Activated naive CD4-positive, alpha-beta T cell treated with Interleukin-2 at 50 U/mL for 16 hours (primary cell): ENCODE measurements around the gene GPR32.

Experiments used
- DNase-seq: peaks from one replicate; pipeline ENCODE4 v3.0.0-alpha.2; 2020

GPR32 gene

GRCh38 chr19:50785329-50785728 is 15.1 kb downstream of the GPR32 start:
- DNase-seq: no peak

GRCh38 chr19:50790396-50790795 is 20.1 kb downstream of the GPR32 start, which contains the start of gene ACP4:
ACP4 (plus strand) TSS chr19:50790415; CDS start chr19:50790415, 0 bp downstream.
- no peak for DNase-seq

DNA sequence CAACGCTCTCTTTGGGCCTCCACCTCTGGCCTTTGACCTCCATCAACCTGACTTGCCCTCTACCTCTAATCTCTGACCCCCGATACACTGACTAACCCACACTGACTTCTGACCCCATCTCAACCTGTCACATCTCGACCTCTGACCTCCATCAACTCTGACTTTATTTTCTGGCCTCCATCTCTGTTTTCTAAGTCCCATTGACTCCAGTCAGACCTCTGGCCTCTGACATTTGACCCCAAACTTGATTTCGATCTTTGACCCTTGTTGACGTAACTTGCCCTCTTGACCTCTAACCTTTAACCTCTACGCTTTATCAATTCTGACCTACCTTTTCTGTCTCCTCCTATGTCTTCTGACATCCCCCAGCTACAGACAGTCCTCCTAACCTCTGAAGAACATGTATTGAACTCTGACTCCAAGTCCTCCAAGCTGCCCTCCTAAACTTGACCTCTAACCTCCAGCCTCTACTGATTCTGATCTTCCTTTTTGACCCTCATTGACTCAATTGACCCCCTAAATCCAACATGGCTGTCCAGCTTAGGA is 20.7 kb downstream of the GPR32 start:
- no peak for DNase-seq

DNA sequence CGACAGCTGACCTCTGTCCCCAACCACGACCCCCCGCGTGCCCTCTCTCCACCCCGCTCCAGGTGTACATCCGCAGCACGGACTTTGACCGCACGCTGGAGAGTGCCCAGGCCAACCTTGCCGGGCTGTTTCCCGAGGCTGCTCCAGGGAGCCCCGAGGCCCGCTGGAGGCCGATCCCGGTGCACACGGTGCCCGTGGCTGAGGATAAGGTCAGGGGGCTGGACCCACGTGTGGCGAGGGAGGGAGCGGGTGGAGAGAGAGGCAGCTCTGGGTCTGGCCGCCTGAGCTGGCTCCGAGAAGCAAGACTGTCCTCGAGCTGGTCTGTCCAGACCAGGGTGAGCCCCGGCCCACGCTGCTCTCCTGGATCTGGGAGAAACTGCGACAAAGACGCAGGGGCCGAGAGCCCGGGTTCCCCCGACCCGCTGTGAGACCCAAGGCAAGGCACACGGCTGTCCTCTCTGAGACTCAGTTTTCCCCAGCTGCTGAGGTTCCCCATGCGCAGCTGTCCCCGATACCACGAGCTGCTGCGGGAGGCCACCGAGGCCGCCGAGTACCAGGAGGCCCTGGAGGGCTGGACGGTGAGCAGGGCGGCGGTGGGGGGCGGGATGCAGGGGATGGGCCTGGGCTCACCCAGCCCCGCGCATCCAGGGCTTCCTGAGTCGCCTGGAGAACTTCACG is 21.5 kb downstream of the GPR32 start:
- DNase-seq: no peak

- no peak for DNase-seq
Measured at GRCh38 chr19:50792272-50793250, 22.3 kb downstream of the GPR32 start.

GRCh38 chr19:50793558-50794065 is 23.3 kb downstream of the GPR32 start:
- DNase-seq: no peak

DNA sequence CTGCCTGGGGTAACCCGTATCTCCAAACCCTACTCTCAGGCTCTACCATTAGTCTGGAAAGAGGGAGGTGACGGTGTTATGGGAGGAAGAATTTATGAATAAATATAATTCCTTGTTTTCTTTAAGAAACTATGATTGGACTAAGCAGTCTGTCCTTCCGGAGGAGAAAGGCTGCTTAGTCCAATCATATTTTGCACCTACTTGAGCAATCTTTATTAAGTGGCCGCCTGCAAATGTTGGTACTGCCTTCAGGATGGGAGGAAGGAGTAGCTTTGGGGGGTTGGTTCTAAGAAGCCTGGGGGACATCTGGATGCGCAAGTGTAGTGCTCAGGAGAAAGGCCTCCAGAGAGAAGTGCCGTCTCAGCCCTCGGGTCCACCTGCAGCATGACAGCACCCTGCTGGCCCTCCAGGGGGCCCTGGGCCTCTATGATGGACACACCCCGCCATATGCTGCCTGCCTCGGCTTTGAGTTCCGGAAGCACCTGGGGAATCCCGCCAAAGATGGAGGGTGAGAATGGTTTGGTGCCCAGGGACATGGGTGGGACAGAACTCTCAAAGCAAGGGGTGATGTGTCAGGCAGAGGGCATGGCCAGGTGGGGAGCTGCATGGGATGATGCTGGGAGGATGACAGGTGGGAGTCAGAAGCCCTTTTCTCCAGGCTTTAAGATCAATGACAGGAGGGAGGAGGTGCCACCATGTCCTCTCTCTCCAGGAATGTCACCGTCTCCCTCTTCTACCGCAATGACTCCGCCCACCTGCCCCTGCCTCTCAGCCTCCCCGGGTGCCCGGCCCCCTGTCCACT is 24.0 kb downstream of the GPR32 start:
- DNase-seq: peak; percentile 27

GRCh38 chr19:50794876-50795663 is 24.8 kb downstream of the GPR32 start:
- DNase-seq: no peak

DNA sequence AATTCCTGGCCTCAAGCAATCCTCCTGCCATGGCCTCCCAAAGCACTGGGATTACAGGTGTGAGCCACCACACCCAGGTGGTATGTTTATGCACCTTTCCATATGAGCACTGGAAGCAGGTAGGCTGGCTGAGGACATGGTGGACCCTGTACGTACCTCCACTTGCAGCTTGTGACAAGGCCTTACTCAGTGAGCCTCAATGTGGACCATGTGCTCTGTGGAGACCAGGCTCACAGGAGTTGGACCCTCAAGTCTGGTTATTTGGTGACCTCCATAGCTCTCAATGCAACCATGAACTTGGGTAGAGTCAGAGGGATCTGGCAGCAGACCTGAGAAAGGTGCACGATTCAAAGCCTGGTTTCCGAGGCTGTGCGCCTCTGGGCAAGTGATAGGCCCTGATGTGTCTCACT is 25.4 kb downstream of the GPR32 start:
- no peak for DNase-seq

- DNase-seq: no peak
Measured at GRCh38 chr19:50796128-50796633, 25.9 kb downstream of the GPR32 start.

DNA sequence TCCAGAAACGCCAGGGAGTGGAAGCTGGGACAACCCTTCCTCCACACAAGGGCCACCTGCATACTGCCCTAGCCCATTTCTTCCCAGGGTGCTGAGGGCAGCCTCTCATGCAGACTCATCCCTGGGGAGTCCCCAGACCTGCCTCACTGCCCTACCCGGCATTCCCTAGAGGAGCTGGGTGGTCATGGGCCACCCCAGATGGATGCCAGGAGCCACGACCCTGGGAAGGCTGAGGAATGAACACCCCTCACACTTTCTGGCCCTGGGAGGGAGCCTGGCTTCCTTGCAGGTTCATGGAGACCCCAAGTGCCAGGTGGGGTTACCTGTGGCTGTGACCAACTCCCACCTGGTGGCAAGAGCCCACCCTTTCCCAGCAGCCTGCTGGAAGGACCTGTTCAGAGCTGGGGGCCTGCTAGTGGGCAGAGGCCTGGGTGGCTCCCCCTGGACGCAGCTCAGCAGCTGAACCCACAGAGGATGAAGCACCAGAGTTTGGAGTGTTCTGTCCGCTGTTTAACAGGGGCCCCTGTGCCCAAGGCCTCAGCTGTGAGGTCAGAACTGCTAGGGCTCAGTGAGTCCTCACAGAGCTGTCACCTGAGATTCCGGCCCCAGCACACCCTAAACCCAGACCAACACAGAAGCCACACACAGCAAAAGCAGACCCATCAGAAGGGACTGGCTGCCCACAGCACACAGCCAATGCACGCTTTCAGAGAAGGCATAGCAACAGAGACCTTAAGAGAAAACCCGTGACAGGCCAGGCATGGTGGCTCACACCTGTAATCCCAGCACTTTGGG is 26.6 kb downstream of the GPR32 start:
- DNase-seq: no peak

- DNase-seq: no peak
Measured at GRCh38 chr19:50797429-50797780, 27.1 kb downstream of the GPR32 start.

DNA sequence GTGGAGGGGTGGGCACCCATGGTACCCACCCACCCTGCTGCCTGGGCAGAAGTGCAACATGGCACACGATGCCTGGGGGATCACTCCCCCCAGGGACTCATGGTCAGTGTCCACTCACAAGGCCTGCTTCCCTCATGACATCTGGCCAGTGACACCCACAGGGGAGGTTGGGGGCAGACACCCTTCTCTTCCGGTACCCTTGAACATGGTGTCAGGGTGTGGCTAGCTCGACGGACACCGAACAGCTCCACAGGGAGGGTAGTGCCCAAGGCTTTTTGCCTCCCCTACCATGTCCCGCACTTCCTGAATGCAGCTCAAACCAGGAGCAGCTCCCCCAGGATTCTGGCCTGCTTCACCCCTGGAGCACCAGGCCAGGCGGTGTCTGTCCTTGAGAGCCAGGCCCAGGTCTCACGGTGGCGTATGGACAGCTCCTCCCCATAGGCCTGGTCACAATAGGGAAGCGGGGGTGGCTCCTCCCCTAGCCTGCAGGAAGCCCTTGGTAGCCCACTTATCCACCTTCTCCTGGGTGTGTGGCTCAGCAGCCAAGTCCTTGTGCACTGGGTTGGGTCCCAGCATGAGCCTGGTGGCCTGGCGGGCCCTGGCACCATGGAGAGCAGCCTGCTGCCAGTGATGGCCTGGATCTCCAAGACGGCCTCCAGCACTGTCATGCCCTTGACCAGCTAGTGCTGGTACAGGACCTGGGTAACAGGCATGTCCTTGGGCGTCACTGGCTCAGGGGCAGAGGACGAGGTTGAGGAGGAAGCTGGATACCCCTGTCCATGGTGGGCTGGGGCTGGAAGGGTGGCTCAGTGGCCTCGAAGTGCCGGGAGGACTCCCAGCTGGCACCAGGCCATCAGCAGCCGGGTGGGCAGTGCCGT is 27.8 kb downstream of the GPR32 start:
- DNase-seq: no peak

DNA sequence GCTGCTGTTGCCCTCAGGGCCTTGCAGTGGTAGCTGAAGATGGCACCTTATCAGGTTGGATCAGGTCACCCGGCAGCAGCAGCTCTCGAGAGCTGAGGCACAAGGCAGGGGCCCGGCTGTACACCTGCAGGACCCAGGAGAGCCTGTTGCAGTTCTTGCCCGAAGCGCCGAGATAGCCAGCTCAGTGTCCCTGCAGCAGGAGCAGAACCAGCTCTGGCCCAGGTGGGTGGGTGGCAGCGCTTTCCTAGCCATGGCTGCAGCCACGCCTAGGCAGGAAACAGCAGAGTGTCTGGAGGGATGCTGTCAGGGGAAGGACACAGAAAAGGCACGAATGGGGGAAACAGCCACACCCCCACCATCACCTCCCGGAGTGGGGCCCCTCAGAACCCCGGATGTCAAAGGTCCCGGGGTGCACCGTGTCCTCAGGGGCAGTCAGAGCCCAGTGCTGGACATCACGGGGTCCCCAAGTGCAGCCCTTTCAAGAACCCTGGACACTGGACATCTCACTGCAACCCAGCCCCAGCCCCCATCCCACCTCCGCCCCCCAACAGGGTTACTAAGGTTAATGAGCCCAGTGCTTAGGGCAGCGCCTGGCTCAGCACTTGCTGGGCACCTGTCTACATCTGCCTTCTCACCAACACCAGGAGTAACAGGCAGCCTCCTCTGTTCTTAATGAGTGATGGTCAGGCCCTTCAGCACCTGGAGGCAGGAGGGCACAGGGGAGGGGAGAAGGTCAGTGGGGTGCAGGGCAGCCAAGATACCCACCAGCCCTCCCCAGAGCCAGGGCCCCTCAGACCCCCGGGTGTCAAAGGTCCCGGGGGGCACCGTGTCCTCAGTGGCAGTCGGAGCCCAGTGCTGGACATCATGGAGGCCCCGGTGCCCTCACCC is 28.6 kb downstream of the GPR32 start:
- no peak for DNase-seq

- DNase-seq: no peak
Measured at GRCh38 chr19:50799547-50799851, 29.2 kb downstream of the GPR32 start.

DNA sequence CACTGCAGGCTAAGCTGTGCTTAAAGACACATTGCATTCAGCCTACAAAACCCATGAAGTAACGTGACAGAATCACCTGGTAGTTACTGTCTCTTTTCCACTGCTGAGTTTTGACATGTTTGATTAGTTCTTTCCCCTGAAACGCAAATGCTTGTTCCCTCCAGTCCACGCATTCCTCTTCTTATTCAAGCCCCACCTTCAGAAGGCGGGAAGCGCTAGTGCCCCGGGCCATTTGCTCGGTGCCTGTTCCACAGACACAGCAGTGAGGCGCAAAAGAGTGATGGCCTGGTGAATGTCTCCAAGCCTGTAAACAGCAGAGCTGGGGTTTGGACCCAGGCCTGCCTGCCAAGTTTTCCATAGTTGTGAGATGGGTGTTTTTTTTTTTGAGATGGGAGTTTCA is 30.8 kb downstream of the GPR32 start:
- DNase-seq: no peak

DNA sequence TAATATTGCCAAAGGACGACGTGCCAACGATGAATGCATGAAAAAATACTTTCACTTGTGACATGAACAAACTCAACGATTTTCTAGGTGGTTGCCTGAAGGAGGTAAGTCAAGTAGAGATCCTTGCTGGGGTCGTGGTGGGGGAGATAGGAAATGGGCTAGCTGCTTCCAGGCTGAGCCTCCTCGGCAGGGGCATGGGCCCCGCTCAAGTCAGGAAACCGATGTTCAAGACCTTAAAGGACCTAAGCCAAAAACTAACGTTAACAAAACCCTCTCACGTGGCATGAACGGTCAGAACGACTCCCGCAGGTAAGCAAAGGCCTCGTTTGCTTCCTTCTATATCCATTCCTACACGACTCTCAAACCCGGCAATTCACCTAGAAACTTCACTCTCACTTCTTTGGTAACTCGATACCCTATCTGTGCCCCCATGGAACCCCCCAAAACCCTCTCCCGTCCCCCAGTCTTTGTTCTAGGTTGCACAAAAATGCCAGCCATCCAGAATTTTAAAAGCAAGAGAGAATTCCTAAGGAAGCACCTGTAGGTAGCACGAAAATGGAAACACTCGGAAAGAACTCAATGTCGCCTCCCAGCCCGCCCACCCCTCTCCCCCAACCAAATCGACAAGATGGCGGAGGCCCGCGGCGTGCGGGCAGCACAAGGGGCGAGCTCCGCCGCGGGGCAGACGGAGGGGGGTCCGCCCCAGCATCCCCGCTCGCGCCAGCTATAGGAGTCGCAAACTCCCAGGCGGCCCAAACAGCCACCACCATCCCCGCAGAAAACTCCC is 33.6 kb downstream of the GPR32 start:
- DNase-seq: peak; percentile 56
